GM23248 (cell line): ENCODE data around the gene FOXB1. TPM values are rescaled to one million over a fixed set of nuclear protein-coding genes. Genes with fewer than 3 reads are reported as not detected.

Source experiments
- DNase-seq: peaks from one replicate; pipeline ENCODE4 v3.0.0-alpha.2; 2015
- H2AFZ ChIP-seq: fragments of 200-600 bp; sonication (generic); 2 replicates; pipeline ENCODE4 v1.6.1; 2016; ENCODE audit warnings: antibody characterized with exemption
- H3F3A ChIP-seq: fragments of 200-600 bp; sonication (generic); 2 replicates; pipeline ENCODE4 v1.6.1; 2016; ENCODE audit warnings: mild to moderate bottlenecking, antibody characterized with exemption, mixed run types; ENCODE audit not compliant: insufficient read depth
- H3K27ac ChIP-seq: fragments of 200-600 bp; sonication (generic); 2 replicates; pipeline ENCODE4 v1.5.1; 2016; ENCODE audit warnings: mild to moderate bottlenecking
- H3K27me3 ChIP-seq: fragments of 200-600 bp; sonication (generic); replicated peaks from 2 replicates; pipeline ENCODE4 v1.6.1; 2016; ENCODE audit warnings: mild to moderate bottlenecking; ENCODE audit not compliant: insufficient read depth
- H3K36me3 ChIP-seq: fragments of 200-600 bp; sonication (generic); 2 replicates; pipeline ENCODE4 v1.6.1; 2016; ENCODE audit warnings: low read depth, mild to moderate bottlenecking
- H3K4me1 ChIP-seq: fragments of 200-600 bp; sonication (generic); 2 replicates; pipeline ENCODE4 v1.6.1; 2016; ENCODE audit warnings: mild to moderate bottlenecking; ENCODE audit not compliant: insufficient read depth
- H3K4me2 ChIP-seq: fragments of 200-600 bp; sonication (generic); one replicate; pipeline ENCODE4 v1.6.1; 2016; ENCODE audit warnings: mild to moderate bottlenecking; ENCODE audit not compliant: unreplicated experiment
- H3K4me3 ChIP-seq: fragments of 200-600 bp; sonication (generic); 2 replicates; pipeline ENCODE4 v1.5.1; 2016; ENCODE audit warnings: mild to moderate bottlenecking
- H3K79me2 ChIP-seq: fragments of 200-600 bp; sonication (generic); 2 replicates; pipeline ENCODE4 v1.6.1; 2016; ENCODE audit warnings: mild to moderate bottlenecking; ENCODE audit not compliant: insufficient read depth
- H3K9ac ChIP-seq: fragments of 200-600 bp; sonication (generic); 2 replicates; pipeline ENCODE4 v1.6.1; 2016; ENCODE audit warnings: mild to moderate bottlenecking
- H3K9me2 ChIP-seq: fragments of 200-600 bp; sonication (generic); 2 replicates; pipeline ENCODE4 v1.6.1; 2016; ENCODE audit warnings: mixed run types, mild to moderate bottlenecking, moderate library complexity; ENCODE audit not compliant: insufficient read depth
- H3K9me3 ChIP-seq: fragments of 200-600 bp; sonication (generic); one replicate; pipeline ENCODE4 v1.6.1; 2017; ENCODE audit warnings: low read depth
- H4K20me1 ChIP-seq: fragments of 200-600 bp; sonication (generic); 2 replicates; pipeline ENCODE4 v1.6.0; 2016; ENCODE audit not compliant: insufficient read depth
- EZH2 ChIP-seq: fragments of 200-600 bp; sonication (generic); IDR thresholded peaks from 2 replicates; pipeline ENCODE4 v1.6.1; 2018; ENCODE audit warnings: antibody characterized with exemption, mild to moderate bottlenecking; ENCODE audit not compliant: insufficient read depth, poor library complexity, severe bottlenecking
- EZH2phosphoT487 ChIP-seq: fragments of 200-600 bp; sonication (generic); IDR thresholded peaks from 2 replicates; pipeline ENCODE4 v1.6.1; 2018; ENCODE audit warnings: antibody characterized with exemption, moderate library complexity, mild to moderate bottlenecking, low read depth; ENCODE audit not compliant: insufficient read depth
- WGBS, 2 experiments: methylation state at CpG; one replicate each; pipeline ENCODE4 v1.1.6; 2015 to 2017; ENCODE audit warnings: low lambda C conversion rate in 2 of 2, low coverage in 1 of 2; ENCODE audit errors: missing lambda C conversion rate in 2 of 2; 5-methylcytosine and 5-hydroxymethylcytosine counted together
- in situ Hi-C: fragments of 300-500 bp; cut with MboI; formaldehyde crosslinking; loops from 2 replicates; pipeline ENCODE4 v1.15.0; 2020
- polyA plus RNA-seq: library from polyadenylated mRNA; unstranded; fragments of >200 nt; fragmentation: Nextera tagmentation; extraction: Ambion mirVana; gene quantifications from 2 replicates; pipeline ENCODE4 v1.2.1, GENCODE V29; 2016
- total RNA-seq: library from RNA; depleted of rRNA; stranded (reverse); fragments of >200 nt; shearing (Covaris generic); gene quantifications from 2 replicates; pipeline ENCODE4 v1.2.3, GENCODE V29; 2014

Gene FOXB1
- total and polyA plus RNA-seq, 2 experiments from 2014 or later = not detected

- no peak overlapping the region for H2AFZ ChIP-seq
These were observed 5.7 kb upstream of the FOXB1 start for GRCh38 chr15:59998305-59998949.

GRCh38 chr15:59998950-59999611 lies 5.0 kb upstream of the FOXB1 start:
- Histone ChIP-seq H3K9me2 (no peaks in the 10 kb centered on the region), H2AFZ (no peak overlapping the region)
- DNase-seq = no peak

More at GRCh38 chr15:59998305-59998949, 5.7 kb upstream of the FOXB1 start:
- Histone ChIP-seq H3K36me3 (no peaks in the 10 kb centered on the region), H4K20me1 (no peaks in the 10 kb centered on the region), H3K4me2 (no peak overlapping the region), H3K79me2 (no peaks in the 10 kb centered on the region), H3K9me3 (no peaks in the 10 kb centered on the region), H3K27me3 (peaks cover 98% of the 10 kb centered on the region), H3K27ac (no peak overlapping the region), H3K4me1 (no peaks in the 10 kb centered on the region), H3K9ac (no peak overlapping the region), H3K4me3 (no peak overlapping the region), H3K9me2 (no peaks in the 10 kb centered on the region), H3F3A (no peaks in the 10 kb centered on the region)
- no peak for DNase-seq
- WGBS, 2 experiments = 9 to 10% methylated on average over 8 of the region's 8 CpGs
- TF ChIP-seq EZH2 (no peak), EZH2phosphoT487 (no peak)
- in situ Hi-C loops = no loop called here

GRCh38 chr15:59999612-60000112 lies 4.4 kb upstream of the FOXB1 start:
- no peak overlapping the region for H3K4me2 ChIP-seq
- no peaks in the 10 kb centered on the region for H3K79me2 ChIP-seq
- H2AFZ ChIP-seq = no peak overlapping the region
- no peak overlapping the region for H3K9ac ChIP-seq
- no peaks in the 10 kb centered on the region for H4K20me1 ChIP-seq
- no peaks in the 10 kb centered on the region for H3K4me1 ChIP-seq
- no peaks in the 10 kb centered on the region for H3K9me2 ChIP-seq
- H3K27ac ChIP-seq = no peak overlapping the region
- no peak for TF ChIP-seq EZH2phosphoT487
- TF ChIP-seq EZH2 = no peak
- no peaks in the 10 kb centered on the region for H3F3A ChIP-seq
- peaks cover 98% of the 10 kb centered on the region for H3K27me3 ChIP-seq
- no peaks in the 10 kb centered on the region for H3K9me3 ChIP-seq
- 5 to 8% methylated on average over 14 to 23 of the region's 28 CpGs for WGBS, 2 experiments
- H3K4me3 ChIP-seq = no peak overlapping the region
- no peak for DNase-seq
- no peaks in the 10 kb centered on the region for H3K36me3 ChIP-seq
- in situ Hi-C loops = no loop called here

More at GRCh38 chr15:59998950-59999611, 5.0 kb upstream of the FOXB1 start:
- Histone ChIP-seq H3K9me3 (no peaks in the 10 kb centered on the region), H3K9ac (no peak overlapping the region), H3K79me2 (no peaks in the 10 kb centered on the region), H3K4me2 (no peak overlapping the region), H3F3A (no peaks in the 10 kb centered on the region), H3K27ac (no peak overlapping the region), H3K4me1 (no peaks in the 10 kb centered on the region), H3K36me3 (no peaks in the 10 kb centered on the region), H3K27me3 (peaks cover 98% of the 10 kb centered on the region), H4K20me1 (no peaks in the 10 kb centered on the region), H3K4me3 (no peak overlapping the region)
- 2 to 3% methylated on average over 6 of the region's 6 CpGs for WGBS, 2 experiments
- in situ Hi-C loops = no loop called here
- TF ChIP-seq EZH2 = no peak

- Histone ChIP-seq H3F3A (no peaks in the 10 kb centered on the region), H3K27ac (no peak overlapping the region), H3K4me1 (no peaks in the 10 kb centered on the region), H3K9ac (no peak overlapping the region), H3K9me3 (no peaks in the 10 kb centered on the region), H2AFZ (no peak overlapping the region), H3K36me3 (no peaks in the 10 kb centered on the region), H3K4me3 (no peak overlapping the region), H3K4me2 (no peak overlapping the region), H4K20me1 (no peaks in the 10 kb centered on the region), H3K9me2 (no peaks in the 10 kb centered on the region), H3K79me2 (no peaks in the 10 kb centered on the region), H3K27me3 (peaks cover 98% of the 10 kb centered on the region)
- no peak for DNase-seq
- in situ Hi-C loops = no loop called here
- WGBS, 2 experiments = 26 to 28% methylated on average over 30 to 33 of the region's 33 CpGs
- TF ChIP-seq EZH2phosphoT487 (no peak), EZH2 (peak; percentile 82)
These were observed 3.8 kb upstream of the FOXB1 start for GRCh38 chr15:60000113-60000823.
